ENCODE results near the gene PLS1.

PLS1 gene

GRCh38 chr3:142642956-142643355 lies 46.8 kb downstream of the PLS1 start:
- DNase-seq (ENCODE audit: low read depth): no peak

DNA sequence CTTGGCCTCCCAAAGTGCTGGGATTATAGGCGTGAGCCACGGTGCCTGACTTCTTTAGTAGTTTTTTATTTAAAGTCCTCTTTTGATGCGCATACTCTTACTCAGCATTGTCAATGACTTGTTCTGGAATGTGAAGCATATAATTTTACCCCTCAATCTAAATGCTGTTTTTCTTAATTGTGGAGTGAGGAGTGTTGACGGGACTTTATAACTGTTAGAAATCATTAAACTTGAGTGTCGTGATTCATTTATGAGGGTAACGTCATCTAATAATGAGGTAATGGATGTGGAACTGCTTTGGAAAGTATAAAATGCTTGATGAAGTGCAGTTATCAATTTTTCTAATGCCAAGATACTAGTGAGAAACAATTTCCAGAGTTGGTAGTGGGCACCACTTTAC lies 48.3 kb downstream of the PLS1 start:
- no peak for DNase-seq (ENCODE audit: low read depth)

DNA sequence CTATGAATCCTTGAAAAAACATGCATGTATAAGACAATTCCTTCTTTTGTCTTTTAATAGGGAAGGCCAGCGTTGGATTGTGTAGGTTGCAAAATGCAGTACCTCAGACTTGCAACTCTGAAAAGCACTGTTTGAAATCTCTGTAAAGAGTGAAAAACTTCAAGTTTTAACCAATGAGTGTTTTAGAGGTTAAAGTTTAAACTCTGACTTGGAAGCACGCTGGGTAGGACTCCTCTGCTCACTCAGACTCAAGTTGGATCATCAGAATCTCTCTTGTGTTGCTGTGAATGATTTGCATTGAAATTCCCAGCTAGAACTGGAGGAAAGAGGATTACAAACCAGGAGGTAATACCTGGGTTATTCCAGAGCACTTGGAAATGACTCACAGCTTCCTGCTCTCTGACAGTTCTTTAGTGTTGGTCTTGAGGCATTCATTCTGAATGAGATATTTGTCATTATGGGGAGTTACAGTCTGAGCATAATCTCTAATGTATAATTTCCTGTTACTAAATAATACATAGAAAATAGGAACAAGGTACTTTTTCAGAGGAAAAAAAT lies 49.1 kb downstream of the PLS1 start:
- DNase-seq (ENCODE audit: low read depth): no peak

DNA sequence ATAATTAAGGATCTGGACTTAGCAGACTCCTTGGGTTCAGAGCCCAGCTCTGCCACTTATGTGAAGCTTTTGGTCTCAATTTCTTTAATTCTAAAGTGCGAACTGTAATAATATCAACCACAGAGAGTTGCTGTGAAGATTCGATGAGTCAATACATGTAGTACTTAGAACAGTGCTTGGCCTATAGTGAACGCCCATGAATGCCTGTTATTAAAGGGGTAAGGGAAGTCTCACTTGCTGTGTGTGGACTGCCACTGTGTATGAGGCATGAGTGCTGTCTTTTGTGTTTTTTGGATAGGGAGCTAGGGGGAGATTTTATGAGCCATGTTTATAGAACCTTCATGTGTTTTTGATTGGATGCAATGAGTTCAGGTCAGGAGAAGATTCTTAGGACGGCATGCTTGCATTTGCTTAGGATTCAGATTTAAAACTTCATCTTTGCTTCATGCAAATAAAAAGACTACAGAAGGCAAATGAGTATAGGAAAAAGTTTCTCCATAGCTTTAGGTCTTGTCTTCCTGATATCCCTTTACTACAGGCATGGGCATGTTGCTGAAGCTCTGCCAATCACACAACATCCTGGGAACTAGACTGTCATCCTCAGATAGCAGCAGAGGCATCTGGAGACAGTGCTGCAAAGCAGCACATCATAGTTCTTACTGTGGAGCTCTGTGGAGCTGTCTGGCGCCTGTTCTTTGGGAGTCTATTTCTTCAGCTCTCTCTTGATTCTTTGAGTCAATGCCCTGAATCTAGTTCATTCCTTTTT lies 50.0 kb downstream of the PLS1 start:
- DNase-seq (ENCODE audit: low read depth): no peak

GRCh38 chr3:142647856-142648255 lies 51.7 kb downstream of the PLS1 start:
- no peak for DNase-seq (ENCODE audit: low read depth)

- no peak for DNase-seq (ENCODE audit: low read depth)
Measured at GRCh38 chr3:142648950-142649349, 52.8 kb downstream of the PLS1 start.

- no peak for DNase-seq (ENCODE audit: low read depth)
Measured at GRCh38 chr3:142650001-142650693, 54.0 kb downstream of the PLS1 start.

- DNase-seq (ENCODE audit: low read depth): no peak
Measured at GRCh38 chr3:142651711-142652110, 55.5 kb downstream of the PLS1 start.

DNA sequence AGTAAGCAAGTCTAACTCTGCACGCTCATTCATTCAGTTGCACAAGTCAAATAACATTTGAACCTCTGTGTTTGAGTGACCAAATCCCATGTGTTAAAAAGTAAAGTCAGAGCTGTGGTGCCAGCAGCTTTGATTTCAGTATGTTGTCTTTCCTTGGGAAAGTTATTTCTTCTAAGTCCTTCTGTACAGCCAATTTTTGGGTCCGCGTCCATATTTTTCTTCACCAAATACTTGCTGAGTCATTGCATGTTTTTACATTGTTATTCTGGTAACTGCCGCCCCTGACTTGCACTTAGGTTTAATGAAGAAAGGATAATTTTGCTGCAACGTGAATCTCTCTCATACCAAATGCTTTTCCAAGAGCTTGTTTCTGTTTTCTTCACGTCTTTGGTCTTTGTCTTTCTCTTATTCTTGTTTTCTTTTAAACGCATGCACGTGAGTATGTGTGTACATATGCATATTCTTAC lies 56.7 kb downstream of the PLS1 start:
- DNase-seq (ENCODE audit: low read depth): no peak

DNA sequence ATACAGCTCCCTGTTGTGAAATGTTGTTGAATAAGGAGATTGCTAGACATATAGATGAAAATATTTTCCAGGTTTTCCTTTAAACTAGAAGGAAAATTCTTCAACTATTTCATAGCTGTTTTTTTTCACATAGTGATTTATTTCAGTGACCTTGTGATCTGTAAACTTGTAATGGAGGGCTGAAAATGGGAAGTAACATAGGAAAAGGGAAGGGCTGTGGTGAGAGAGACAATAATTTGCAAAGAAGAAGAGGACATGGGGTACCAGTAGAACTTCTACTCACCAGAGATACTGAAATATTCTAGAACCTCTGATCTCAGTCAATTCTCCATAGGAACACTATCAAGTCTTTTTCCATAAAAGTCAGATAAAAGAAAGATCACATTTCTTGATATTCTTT lies 60.4 kb downstream of the PLS1 start:
- no peak for DNase-seq (ENCODE audit: low read depth)

DNA sequence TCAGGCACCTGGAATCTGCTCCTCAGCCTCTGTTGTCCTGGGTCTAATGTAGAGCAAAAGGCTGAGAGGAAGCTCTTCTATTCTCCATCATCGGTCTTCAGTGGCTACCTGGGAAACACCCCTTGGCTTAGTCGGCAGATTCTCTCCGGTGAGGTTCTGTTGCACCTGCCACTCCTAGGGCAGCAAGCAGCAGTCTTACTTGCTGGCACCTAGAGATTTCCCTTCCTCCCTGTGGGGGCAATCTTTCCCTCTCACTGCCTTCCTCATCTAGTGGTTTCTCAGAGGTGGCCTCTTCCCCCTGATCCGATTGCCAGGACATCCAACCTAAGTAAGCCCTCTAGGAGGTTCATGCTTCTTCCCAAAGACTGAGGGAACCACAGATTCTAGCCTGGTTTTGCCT lies 60.8 kb downstream of the PLS1 start:
- no peak for DNase-seq (ENCODE audit: low read depth)

GRCh38 chr3:142660383-142660782 lies 64.2 kb downstream of the PLS1 start:
- no peak for DNase-seq (ENCODE audit: low read depth)

DNA sequence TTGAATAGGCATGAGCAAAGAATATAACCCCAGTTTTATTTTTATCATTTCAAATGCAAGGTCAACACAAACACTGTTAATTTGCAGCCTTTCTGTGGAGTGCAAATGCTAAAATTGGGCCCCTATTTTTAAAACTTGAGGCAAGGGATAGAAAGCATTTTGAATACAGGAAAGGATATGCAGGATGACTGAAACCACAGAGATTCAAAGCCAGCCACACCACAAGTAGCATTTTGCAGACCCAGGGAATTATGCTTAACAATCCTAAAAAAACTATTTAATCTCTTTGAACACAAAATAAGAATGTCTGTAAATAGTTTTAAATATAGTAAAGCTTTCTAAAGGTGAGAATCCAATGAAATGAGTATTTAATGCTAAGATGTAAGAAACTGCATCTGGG lies 64.7 kb downstream of the PLS1 start:
- DNase-seq (ENCODE audit: low read depth): no peak

DNA sequence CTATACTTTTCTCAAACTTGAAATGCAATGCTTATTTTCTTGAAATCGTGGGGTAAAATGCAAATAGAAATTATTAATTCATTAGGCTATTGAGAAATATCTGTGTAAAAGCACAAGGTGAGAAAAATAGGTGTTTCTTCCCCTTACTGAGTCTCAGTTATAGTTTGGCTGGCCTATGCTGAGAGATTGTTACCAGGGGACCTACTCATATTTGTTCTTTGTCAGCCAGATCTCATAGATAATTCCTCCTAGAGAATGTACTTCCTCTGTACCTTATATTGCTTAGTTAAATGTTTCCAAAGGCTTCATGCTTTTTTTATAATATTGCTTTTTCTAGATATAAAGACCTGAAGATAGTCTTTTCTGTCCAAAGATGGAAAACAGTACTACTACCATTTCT lies 67.7 kb downstream of the PLS1 start:
- no peak for DNase-seq (ENCODE audit: low read depth)

- no peak for DNase-seq (ENCODE audit: low read depth)
Measured at GRCh38 chr3:142664311-142664710, 68.1 kb downstream of the PLS1 start.

DNA sequence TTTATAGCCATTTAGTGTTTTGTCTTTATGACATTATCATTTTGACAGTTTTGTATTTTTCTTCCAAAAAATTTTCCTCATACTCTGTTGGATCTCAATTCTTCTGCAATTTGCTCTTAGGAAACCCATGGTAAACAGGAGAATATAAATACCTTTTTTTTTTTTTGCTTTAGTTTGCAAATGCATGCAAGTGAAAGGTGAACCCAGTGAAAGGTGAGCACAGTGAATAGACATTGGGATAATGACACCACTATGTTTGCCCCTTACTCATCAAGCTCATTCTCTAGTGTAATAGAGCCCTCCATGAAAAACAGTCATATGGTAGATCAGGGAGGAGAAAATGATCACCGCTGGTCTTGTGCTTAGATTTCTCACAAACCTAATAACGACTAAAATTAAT lies 68.6 kb downstream of the PLS1 start:
- no peak for DNase-seq (ENCODE audit: low read depth)

DNA sequence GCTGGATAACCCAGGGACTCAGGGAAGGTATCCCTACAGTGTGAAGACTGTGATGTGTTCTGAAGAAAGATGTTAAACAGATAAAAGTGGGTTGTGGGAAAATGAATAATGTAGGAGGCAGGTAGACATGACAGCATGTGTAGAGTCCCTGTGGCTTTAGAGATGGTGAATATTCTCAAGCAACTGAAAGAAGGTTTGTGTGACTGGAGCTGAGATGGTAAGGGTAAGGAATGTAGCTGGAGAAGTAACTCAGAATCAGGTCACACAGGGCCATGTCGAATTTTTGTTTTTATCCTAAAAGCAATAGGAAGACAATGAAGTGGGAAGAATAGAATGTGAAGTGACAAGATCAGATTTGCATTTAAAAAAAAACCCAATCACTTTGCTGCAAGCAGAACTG lies 73.9 kb downstream of the PLS1 start:
- no peak for DNase-seq (ENCODE audit: low read depth)

GRCh38 chr3:142676151-142676550 lies 80.0 kb downstream of the PLS1 start:
- DNase-seq (ENCODE audit: low read depth): no peak

DNA sequence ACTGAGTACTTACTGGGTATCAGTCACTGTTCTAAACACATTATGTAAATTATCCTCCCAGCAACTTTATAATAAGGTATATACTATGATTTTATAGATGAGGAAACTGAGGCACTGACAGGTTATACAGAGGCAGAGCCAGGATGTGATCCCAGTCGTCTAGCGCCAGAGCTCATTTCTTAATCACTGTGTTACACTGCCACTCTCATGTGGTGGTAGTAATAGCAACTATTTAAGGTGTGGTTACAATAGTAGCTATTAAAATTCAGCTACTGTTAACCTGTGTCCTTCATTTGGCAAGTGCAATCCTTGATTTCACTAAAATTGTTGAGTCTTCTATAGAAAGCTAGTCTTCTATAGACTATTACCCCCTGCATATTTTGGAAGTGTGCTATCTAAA lies 84.5 kb downstream of the PLS1 start:
- no peak for DNase-seq (ENCODE audit: low read depth)

DNA sequence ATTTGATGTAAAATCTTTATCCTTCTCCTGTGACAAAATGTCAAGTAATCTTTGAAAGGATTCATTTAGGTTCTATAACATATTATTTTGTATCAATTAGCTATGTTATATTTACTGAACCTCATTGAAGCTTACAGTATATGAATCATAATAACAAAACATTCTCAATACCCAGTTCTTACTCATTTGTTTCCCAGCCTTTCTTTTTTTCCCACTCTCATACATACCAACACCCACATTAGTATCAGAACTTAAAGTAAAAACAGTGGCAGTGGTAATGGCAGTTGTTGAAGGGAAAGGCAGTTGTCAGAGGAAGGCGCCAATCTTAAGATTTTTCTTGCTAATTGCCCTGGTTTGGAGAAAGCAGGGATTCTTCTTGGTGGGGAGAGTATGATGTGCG lies 94.4 kb downstream of the PLS1 start:
- no peak for DNase-seq (ENCODE audit: low read depth)

DNA sequence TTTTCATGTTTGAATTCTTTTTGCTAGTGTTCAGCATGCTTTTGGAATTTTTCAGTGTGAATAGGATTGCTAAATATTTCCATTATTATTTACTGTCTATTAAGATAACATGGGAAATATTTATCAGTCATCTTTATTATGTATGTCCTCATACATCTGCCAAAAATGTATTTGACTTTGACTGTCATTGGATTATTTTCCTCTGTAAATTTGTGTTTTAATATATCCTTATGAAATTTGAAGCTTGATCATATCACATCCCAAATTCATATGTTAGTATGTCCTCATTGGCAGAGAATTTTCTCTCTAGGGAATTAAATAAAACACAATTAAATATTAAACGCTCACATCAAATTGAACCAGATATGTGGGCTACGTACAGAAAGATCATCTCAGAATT lies 95.3 kb downstream of the PLS1 start:
- no peak for DNase-seq (ENCODE audit: low read depth)

DNA sequence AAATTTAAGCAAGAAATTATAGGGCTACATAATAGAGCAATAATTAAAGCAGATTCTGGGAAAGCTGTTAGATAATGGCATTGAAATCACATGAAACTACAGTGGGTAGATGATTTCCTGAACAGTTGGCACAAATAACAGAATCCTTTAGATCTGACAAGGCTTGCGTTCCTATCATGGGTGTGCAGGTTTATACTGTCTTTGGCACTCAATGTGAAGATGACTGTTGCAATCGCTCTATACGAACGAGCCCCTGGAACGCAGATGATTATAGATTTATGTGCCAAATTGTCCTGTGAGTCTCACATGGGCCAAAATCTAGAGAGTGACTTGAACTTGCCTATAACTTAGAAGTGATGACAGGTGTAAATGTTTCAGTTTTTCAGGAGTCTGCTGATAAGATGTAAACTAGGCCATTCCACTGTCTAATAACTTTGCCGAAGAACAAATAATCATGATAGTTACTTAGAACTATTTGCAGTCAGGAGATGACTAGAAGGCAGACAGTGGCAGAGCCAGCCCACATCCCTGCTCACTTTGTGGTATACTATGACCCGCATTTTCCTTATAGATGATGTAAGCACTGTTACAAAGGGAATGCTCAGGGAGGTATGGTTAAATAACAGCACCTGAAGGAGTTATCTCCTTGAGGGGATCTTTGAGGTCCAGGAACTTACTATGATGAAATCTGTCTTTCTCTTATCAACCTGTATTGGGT lies 97.1 kb downstream of the PLS1 start:
- DNase-seq (ENCODE audit: low read depth): no peak

- no peak for DNase-seq (ENCODE audit: low read depth)
Measured at GRCh38 chr3:142694225-142694624, 98.0 kb downstream of the PLS1 start.
